Fibroblast of lung (primary cell): ENCODE results near the gene AMDHD2. TPM values are rescaled to one million over a fixed set of nuclear protein-coding genes. Genes with fewer than 3 reads are reported as not detected.
A peak's percentile ranks its signal among the peaks of the same experiment; 100 is the strongest.

Experiments used
- DNase-seq, 2 donors: peaks; one replicate each; pipeline versions ENCODE4 v3.0.0 to v3.0.0-alpha.2; 2010; ENCODE audit warnings: low read depth in 2 of 2
- H2AFZ ChIP-seq: 2 replicates; pipeline ENCODE4 v1.5.1; 2012; ENCODE audit warnings: low read length, control low read depth, inconsistent platforms
- H3K27ac ChIP-seq: 2 replicates; pipeline ENCODE4 v1.5.1; 2011; ENCODE audit warnings: low read length, control low read depth; ENCODE audit not compliant: insufficient read depth
- H3K27me3 ChIP-seq: 2 replicates; pipeline ENCODE4 v1.5.1; 2011; ENCODE audit warnings: mild to moderate bottlenecking, low read length; ENCODE audit not compliant: control insufficient read depth, insufficient read depth
- H3K36me3 ChIP-seq: 2 replicates; pipeline ENCODE4 v1.5.1; 2011; ENCODE audit warnings: low read length; ENCODE audit not compliant: control insufficient read depth, insufficient read depth
- H3K4me1 ChIP-seq: 2 replicates; pipeline ENCODE4 v1.5.1; 2011; ENCODE audit warnings: low read length; ENCODE audit not compliant: control insufficient read depth, insufficient read depth; ENCODE audit errors: extremely low read depth
- H3K4me2 ChIP-seq: 2 replicates; pipeline ENCODE4 v1.5.1; 2011; ENCODE audit warnings: low read length, control low read depth; ENCODE audit not compliant: insufficient read depth; ENCODE audit errors: extremely low read depth
- H3K4me3 ChIP-seq, 4 experiments: fragments of 200-600 bp in 1 of 4; sonication (generic) in 1 of 4; replicated peaks in 1 of 4; 2 replicates each; pipeline ENCODE4 v1.5.1; 2011 to 2016; ENCODE audit warnings: low read length in 4 of 4, low read depth in 3 of 4, mild to moderate bottlenecking in 3 of 4, control low read depth in 2 of 4, inconsistent platforms in 1 of 4, mixed read lengths in 1 of 4; ENCODE audit not compliant: insufficient read depth in 1 of 4; ENCODE audit errors: control extremely low read depth in 1 of 4
- H3K79me2 ChIP-seq: 2 replicates; pipeline ENCODE4 v1.5.1; 2012; ENCODE audit warnings: mild to moderate bottlenecking, low read length, inconsistent platforms; ENCODE audit not compliant: control insufficient read depth, insufficient read depth
- H3K9ac ChIP-seq: 2 replicates; pipeline ENCODE4 v1.5.1; 2011; ENCODE audit warnings: mild to moderate bottlenecking, low read length, control low read depth; ENCODE audit not compliant: insufficient read depth
- H3K9me3 ChIP-seq: 2 replicates; pipeline ENCODE4 v1.5.1; 2012; ENCODE audit warnings: low read depth, low read length; ENCODE audit not compliant: control insufficient read depth, insufficient read depth
- H4K20me1 ChIP-seq: 2 replicates; pipeline ENCODE4 v1.5.1; 2011; ENCODE audit warnings: low read length; ENCODE audit not compliant: control insufficient read depth, insufficient read depth; ENCODE audit errors: extremely low read depth
- CTCF ChIP-seq, 2 donors: IDR thresholded peaks in 1 of 2; conservative IDR thresholded peaks in 1 of 2; 1 replicate in 1 of 2; 2 replicates in 1 of 2; pipeline ENCODE4 v1.5.1; 2011 to 2012; ENCODE audit warnings: low read length in 2 of 2, control low read depth in 1 of 2, inconsistent platforms in 1 of 2, low read depth in 1 of 2, mild to moderate bottlenecking in 1 of 2
- EZH2 ChIP-seq: IDR thresholded peaks from 2 replicates; pipeline ENCODE4 v1.5.1; 2012; ENCODE audit warnings: low read length, control low read depth, mild to moderate bottlenecking; ENCODE audit errors: missing control alignments
- polyA plus RNA-seq, 2 donors: library from polyadenylated mRNA; depleted of rRNA in 1 of 2; stranded (reverse) in 1 of 2; unstranded in 1 of 2; fragments of >200 nt; gene quantifications; 2 replicates each; pipeline ENCODE4 v1.2.1, GENCODE V29; 2011 to 2012; ENCODE audit warnings: missing spikeins in 1 of 2
- total RNA-seq: library from RNA; depleted of rRNA; stranded (reverse); fragments of >200 nt; gene quantifications from 2 replicates; pipeline ENCODE4 v1.2.1, GENCODE V29; 2014

AMDHD2 gene
- total and polyA plus RNA-seq, 2 donors (not counting 1 experiment from before 2014, with no cell fraction given), result 10.8 to 37.2 TPM

- Histone ChIP-seq H3K9ac (peak within 1 kb of the TSS; percentile 77), H3K4me3 (peak within 1 kb of the TSS; percentile 59 to 74 (median 70)), H4K20me1 (no peaks in the 10 kb centered on the region), H3K36me3 (no peaks in the 10 kb centered on the region), H3K27ac (peak within 1 kb of the TSS; percentile 82), H3K9me3 (no peaks in the 10 kb centered on the region), H3K4me1 (peaks cover 9% of the 10 kb centered on the region), H3K4me2 (peak within 1 kb of the TSS; percentile 87), H3K27me3 (no peaks in the 10 kb centered on the region), H2AFZ (peak within 1 kb of the TSS; percentile 74), H3K79me2 (peaks cover 3% of the 10 kb centered on the region)
- peak; percentile 62 to 77 for DNase-seq
- TF ChIP-seq EZH2, result no peak
- TF ChIP-seq CTCF (conservative IDR thresholded peaks at IDR 0.05 in 1 of 2, IDR thresholded peaks at IDR 0.05 in 1 of 2; ENCODE audit: low read depth in 1 of 2, low read length in 2 of 2), result no peak
Observed at GRCh38 chr16:2474877-2475412, 45.2 kb upstream of the AMDHD2 start, which contains the start of gene TBC1D24. Gene TBC1D24, plus strand, starts transcription at chr16:2475127. Its CDS starts 21,022 bp downstream, at chr16:2496149.

- H3K9ac ChIP-seq, result peak overlapping the region; percentile 71
- H3K4me2 ChIP-seq, result peak overlapping the region; percentile 71
- H3K9me3 ChIP-seq, result no peaks in the 10 kb centered on the region
- no peaks in the 10 kb centered on the region for H3K27me3 ChIP-seq
- peaks cover 9% of the 10 kb centered on the region for H3K4me1 ChIP-seq
- TF ChIP-seq CTCF (conservative IDR thresholded peaks at IDR 0.05 in 1 of 2, IDR thresholded peaks at IDR 0.05 in 1 of 2; ENCODE audit: low read depth in 1 of 2, low read length in 2 of 2) (no peak), EZH2 (no peak)
- H4K20me1 ChIP-seq, result no peaks in the 10 kb centered on the region
- H2AFZ ChIP-seq, result no peak overlapping the region
- no peaks in the 10 kb centered on the region for H3K36me3 ChIP-seq
- peak overlapping the region; percentile 23 to 72 (median 54) for H3K4me3 ChIP-seq
- no peak overlapping the region for H3K27ac ChIP-seq
- H3K79me2 ChIP-seq, result peaks cover 3% of the 10 kb centered on the region
- no peak for DNase-seq
Observed at GRCh38 chr16:2475413-2476344, 44.5 kb upstream of the AMDHD2 start.

- H3K27ac ChIP-seq, result no peak overlapping the region
- H3K4me1 ChIP-seq, result peaks cover 7% of the 10 kb centered on the region
- no peaks in the 10 kb centered on the region for H3K9me3 ChIP-seq
- H3K36me3 ChIP-seq, result no peaks in the 10 kb centered on the region
- H3K27me3 ChIP-seq, result no peaks in the 10 kb centered on the region
- H3K4me3 ChIP-seq, result no peak overlapping the region
- TF ChIP-seq CTCF (conservative IDR thresholded peaks at IDR 0.05 in 1 of 2, IDR thresholded peaks at IDR 0.05 in 1 of 2; ENCODE audit: low read depth in 1 of 2, low read length in 2 of 2) (no peak), EZH2 (no peak)
- no peak overlapping the region for H2AFZ ChIP-seq
- no peak overlapping the region for H3K4me2 ChIP-seq
- H4K20me1 ChIP-seq, result no peaks in the 10 kb centered on the region
- no peak overlapping the region for H3K9ac ChIP-seq
- H3K79me2 ChIP-seq, result peaks cover 3% of the 10 kb centered on the region
- no peak for DNase-seq
Observed at GRCh38 chr16:2476345-2476720, 43.8 kb upstream of the AMDHD2 start.
